Placental epithelial cell (primary cell): Measurements from ENCODE around the gene COX15. TPM values are rescaled to one million over a fixed set of nuclear protein-coding genes. Genes with fewer than 3 reads are reported as not detected.

ENCODE experiments used
- total RNA-seq: library from RNA; depleted of rRNA; stranded (reverse); fragments of >200 nt; gene quantifications from 2 replicates; pipeline ENCODE4 v1.2.3, GENCODE V29; 2012

The COX15 gene
- 35.0 and 37.3 TPM in 2 replicates for total RNA-seq

DNA sequence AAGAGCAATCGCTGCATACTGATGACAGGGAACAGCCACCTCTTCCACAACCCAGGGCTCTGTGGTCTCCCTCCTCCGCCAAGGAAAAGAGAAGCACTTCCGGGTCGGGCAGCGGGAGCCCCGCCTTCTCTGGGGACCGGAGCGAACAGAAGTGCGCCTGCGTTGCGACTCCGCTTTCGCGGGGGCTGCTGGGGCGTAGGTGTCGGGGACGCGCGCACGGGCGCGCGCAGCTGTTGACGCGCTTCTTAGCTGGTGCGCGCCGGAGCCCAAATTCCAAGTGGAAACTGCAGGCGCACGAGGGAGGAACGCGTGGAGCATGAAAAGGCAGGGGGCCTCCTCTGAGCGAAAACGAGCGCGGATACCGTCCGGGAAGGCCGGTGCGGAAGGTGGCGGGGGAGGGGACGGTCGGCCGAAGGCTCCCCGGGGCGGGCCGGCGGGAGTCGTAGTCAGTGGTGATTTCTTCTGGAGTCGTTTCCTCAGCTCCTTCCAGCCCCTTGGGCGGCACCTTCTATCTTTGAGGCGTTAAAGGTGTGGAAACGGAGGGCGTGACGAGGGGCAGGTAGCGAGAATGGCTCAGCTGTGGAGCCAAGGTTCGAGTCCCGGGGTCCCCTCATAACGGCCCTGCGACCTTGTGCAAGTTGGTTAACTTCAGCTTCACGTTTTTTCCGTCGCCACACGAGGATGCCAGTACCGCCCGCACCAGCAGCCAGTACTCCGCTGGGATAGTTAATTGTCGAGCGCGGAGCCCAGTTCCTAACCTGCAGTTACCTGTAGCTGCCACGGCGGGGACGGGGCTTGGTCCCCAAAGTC is at the start of gene COX15, which contains the start of gene CUTC:
Gene COX15, minus strand, starts transcription at position 95 of the 810 bp plus-strand sequence. Its CDS starts 78 bp downstream, at position 17.
Gene CUTC, plus strand, starts transcription at position 202 of the 810 bp plus-strand sequence. Its CDS starts 115 bp downstream, at position 317.

Other genes with a start within 250 kb of the COX15 start
- gene NKX2-3, start 199.2 kb downstream of the COX15 start, total RNA-seq = not detected in 2 replicates
- gene SLC25A28, start 111.7 kb downstream of the COX15 start, total RNA-seq = 7.4 and 16.5 TPM in 2 replicates
- gene ENTPD7, start 72.6 kb downstream of the COX15 start, total RNA-seq = 17.7 and 26.0 TPM in 2 replicates
- 6.8 and 11.8 TPM in 2 replicates for gene CUTC, start 107 bp upstream of the COX15 start, total RNA-seq
- 2.5 and 3.9 TPM in 2 replicates for gene ABCC2, start 50.5 kb upstream of the COX15 start, total RNA-seq